Fibroblast of villous mesenchyme (primary cell): ENCODE results near the gene TAF4. TPM values are rescaled to one million over a fixed set of nuclear protein-coding genes. Genes with fewer than 3 reads are reported as not detected.

ENCODE experiments used
- DNase-seq: peaks from one replicate; pipeline ENCODE4 v3.0.0-alpha.2; 2010; ENCODE audit warnings: low read depth
- H3K4me3 ChIP-seq: 2 replicates; pipeline ENCODE4 v1.5.1; 2011; ENCODE audit warnings: low read depth, mild to moderate bottlenecking, low read length
- total RNA-seq: library from RNA; depleted of rRNA; stranded (reverse); fragments of >200 nt; gene quantifications from 2 replicates; pipeline ENCODE4 v1.2.3, GENCODE V29; 2012
- TF ChIP-seq, protein P1 (sequence below): IDR thresholded peaks from 2 replicates; pipeline ENCODE4 v1.5.1; 2012; ENCODE audit warnings: low read depth, mild to moderate bottlenecking, low read length; ENCODE audit not compliant: insufficient read depth

The TAF4 gene
- total RNA-seq, 1 donor = 3.0 TPM

DNA sequence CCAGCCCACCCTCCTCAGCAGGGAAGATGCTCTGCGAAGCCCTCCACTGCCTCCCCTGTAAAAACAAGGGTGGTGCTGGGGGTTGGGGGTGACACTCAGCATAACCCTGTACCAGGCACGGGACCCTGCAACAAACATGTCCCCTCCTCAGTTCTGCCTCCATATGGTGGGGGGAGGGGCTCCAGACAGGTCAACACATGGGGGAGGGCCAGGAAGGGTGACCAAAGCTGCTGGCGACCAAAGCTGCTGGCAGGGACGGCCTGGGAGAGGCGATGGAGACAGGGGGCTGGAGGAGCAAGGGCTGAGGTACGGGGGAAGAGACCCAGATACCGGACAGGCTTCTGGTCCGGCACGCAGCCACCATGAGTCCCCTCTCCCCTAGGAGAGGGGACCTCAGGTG is 123.2 kb downstream of the TAF4 start:
- TF ChIP-seq, protein P1, sequence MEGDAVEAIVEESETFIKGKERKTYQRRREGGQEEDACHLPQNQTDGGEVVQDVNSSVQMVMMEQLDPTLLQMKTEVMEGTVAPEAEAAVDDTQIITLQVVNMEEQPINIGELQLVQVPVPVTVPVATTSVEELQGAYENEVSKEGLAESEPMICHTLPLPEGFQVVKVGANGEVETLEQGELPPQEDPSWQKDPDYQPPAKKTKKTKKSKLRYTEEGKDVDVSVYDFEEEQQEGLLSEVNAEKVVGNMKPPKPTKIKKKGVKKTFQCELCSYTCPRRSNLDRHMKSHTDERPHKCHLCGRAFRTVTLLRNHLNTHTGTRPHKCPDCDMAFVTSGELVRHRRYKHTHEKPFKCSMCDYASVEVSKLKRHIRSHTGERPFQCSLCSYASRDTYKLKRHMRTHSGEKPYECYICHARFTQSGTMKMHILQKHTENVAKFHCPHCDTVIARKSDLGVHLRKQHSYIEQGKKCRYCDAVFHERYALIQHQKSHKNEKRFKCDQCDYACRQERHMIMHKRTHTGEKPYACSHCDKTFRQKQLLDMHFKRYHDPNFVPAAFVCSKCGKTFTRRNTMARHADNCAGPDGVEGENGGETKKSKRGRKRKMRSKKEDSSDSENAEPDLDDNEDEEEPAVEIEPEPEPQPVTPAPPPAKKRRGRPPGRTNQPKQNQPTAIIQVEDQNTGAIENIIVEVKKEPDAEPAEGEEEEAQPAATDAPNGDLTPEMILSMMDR = no peak
- DNase-seq = no peak
- no peak overlapping the region for H3K4me3 ChIP-seq

DNA sequence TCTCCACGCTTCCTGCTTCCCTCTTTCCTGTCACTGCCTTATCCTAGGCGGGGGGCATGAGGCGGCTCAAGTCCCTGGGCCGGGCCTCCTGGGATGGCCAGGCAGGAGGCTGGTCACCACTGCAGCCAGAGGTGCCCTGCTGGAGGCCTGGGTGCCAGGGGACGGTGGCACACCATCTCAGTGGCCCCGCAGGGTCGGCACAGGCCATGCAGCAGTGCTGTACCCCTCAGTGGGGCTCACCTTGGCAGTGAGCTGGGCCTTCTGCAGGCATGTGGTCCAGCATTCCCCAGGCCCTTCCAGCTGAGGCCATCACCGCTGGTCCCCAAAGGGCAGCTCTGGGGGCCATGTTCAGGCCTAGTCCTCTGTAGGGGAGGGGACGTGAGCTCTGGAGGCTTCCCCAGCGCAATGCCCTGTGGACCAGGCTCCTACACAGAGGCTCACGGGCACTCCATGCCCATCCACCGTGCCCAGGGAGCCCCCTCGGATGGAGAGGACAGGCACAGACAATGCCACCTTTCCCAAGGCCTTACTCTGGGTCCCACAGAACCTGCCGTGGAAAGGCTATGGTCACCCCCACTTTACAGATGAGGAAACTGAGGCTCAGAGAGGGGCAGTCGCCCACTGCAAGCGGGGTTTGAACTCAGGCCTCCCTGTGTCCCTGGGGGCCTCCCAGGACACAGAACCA is 123.8 kb downstream of the TAF4 start:
- H3K4me3 ChIP-seq = no peak overlapping the region
- TF ChIP-seq, protein P1 = no peak
- no peak for DNase-seq

DNA sequence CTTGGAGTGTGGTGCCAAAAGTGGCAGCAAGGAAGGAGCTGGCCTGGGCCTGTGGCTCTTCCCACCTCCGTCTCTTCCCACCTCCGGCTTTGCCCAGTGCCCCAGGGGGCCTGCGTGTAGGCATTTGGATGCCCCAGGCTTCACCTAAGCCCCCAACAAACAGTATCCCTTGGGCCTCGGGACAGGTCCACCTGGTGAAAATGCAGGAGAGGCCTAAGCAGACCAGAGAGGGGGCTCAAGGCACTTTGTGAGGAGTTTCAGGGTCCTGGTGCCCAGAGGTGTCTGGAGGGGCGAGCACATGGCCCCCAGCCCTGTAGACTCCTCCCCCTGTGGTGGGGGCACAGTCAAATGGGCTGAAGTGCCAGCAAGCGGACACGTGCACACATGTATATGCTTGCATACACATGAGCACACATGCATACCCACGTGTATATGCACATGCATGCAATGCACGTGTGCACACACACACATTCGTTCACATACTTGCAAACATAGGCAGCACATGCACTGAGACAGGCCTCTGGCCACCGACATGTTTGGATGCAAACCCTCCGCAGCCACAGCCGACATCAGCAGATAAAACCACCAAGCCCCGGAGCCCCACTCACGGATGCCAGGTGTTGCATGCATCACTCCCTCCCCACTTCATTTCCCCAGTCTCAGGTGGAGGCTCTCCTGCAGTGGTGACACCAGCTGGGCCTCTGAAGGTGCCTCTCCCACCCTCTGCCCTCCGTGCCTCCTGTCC is 124.5 kb downstream of the TAF4 start:
- no peak for DNase-seq
- H3K4me3 ChIP-seq = no peak overlapping the region
- TF ChIP-seq, protein P1 = no peak

DNA sequence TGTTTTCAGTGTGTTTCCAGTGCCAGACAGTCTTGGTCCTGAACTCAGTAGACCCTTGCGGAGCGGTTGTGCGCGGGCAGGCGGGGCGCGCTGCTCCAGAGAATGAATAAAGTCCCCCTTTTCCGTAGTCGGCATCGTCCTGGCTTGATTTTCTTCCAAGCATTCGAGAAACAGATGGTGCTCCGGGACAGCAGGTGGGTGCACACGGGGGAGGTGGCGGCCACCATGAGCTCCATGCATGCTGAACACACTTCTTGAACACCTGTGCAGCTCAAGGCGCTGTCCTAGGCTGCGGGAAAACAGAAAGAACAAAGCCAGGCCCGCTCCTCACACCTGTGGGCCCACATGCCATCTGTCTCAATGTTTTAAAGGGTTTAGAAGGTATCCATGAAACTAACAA is 125.2 kb downstream of the TAF4 start:
- no peak for DNase-seq

DNA sequence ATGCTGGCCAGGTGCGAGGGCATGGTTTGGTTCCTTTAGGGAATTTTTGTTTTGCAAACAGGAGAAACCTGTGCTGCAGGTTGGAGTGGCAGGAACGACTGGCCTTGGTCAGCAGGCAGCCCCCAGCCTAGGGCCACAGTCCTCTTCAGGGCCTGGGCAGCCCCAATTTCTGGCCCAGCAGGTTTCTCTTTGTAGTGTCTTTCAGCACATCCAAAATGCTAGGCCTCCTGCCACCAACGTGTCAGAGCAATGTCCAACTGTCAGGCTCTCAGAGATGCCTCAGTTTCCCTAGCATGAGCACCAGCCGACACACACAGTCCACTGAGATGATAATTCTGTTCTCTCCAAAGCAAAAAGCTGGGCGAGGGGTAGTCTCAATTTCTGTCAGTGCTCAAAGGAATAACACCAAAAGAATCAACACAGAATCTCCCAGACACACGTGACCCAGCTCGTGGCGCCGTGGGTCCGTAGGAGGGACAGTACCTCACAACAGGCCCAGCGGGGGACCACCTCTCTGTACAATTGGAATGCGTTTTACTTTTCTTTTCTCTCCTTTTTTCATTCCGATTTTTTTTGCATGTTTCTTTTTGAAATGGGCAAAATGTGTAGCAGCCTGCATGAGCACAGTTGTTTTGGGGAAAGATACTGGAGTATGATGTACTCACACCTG is 125.9 kb downstream of the TAF4 start:
- TF ChIP-seq, protein P1 = no peak
- H3K4me3 ChIP-seq = no peak overlapping the region
- no peak for DNase-seq

More for the DNA sequence above, 125.2 kb downstream of the TAF4 start:
- TF ChIP-seq, protein P1 = no peak
- H3K4me3 ChIP-seq = no peak overlapping the region

DNA sequence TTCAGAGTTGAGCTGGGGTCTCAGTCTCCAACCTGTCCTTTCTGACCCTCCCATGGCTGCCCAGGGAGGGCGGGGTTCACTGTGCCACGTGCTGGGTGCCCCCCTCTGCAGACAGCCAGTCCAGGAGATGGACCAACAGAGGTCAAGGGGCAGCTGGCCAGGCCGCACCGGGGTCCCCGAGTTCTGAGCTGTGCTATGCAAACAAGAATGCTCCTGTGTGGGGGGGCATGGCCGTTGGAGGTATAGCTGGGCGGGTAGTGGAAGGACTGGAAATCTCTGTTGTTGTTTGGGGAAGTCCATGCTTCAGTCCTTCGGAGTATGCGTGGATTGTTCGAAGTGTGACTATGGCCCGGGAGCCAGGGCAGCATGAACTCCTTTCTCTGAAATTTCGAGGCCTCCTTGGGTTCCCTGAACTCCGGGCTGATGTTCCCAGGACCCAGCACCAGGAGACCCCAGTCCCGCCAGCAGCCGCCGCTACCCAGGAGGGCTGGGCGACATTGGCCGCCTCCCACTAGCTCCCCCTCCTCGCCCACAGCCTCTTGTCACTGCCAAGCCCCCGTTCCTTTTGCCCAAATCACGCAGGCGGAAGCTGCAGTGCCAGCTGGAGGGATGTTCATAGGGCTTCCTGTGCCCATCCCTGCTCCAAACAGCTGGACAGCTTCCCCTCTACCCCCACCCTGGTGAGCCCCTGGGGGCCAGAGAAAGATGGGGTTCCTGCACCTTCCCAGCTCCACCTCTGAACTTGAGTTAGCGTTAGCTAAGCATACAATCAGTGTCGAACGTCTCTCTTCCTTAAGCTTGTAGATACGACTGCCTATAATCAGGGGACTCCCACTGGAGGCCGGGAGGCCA is 126.6 kb downstream of the TAF4 start:
- TF ChIP-seq, protein P1 = no peak
- no peak for DNase-seq
- no peak overlapping the region for H3K4me3 ChIP-seq
